Measurements from ENCODE around the gene SP3. TPM values are rescaled to one million over a fixed set of nuclear protein-coding genes. Genes with fewer than 3 reads are reported as not detected.

The SP3 gene
- total and polyA plus RNA-seq, 12 donors: 8.6 to 45.7 (median 40.7) TPM

- intact Hi-C loops (cut with DNase I): loop anchor here in 1 of 10 donors (5.0 kb wide), 1 partner anchor 42 kb away; the partner anchor contains the start of gene SP3
- 64 to 68% methylated on average over 3 of the region's 3 CpGs for WGBS, 2 donors
- TF ChIP-seq CTCF (IDR thresholded peaks at IDR 0.05): no peak
- H3K36me3 ChIP-seq: no peaks in the 10 kb centered on the region
- no peak overlapping the region for H3K4me3 ChIP-seq
- H3K27ac ChIP-seq: no peak overlapping the region
- H3K9me3 ChIP-seq: no peaks in the 10 kb centered on the region
- DNase-seq: no peak
- no peak for ATAC-seq
- peaks cover 3 to 72% (median 34%) of the 10 kb centered on the region in 9 donors for H3K4me1 ChIP-seq
- no peaks in the 10 kb centered on the region for H3K27me3 ChIP-seq
These were observed 44.5 kb upstream of the SP3 start for GRCh38 chr2:174009488-174010223.

GRCh38 chr2:174008720-174009119 lies 43.5 kb upstream of the SP3 start:
- no peak for TF ChIP-seq CTCF (IDR thresholded peaks at IDR 0.05)
- Histone ChIP-seq H3K9me3 (no peaks in the 10 kb centered on the region), H3K4me1 (peaks cover 3 to 68% (median 28%) of the 10 kb centered on the region in 9 donors)

GRCh38 chr2:174007010-174007409 lies 41.8 kb upstream of the SP3 start:
- no peak overlapping the region for H3K4me3 ChIP-seq
- H3K4me1 ChIP-seq: peaks cover 3 to 53% (median 25%) of the 10 kb centered on the region in 9 donors
- intact Hi-C loops (cut with DNase I): no loop called here
- H3K27me3 ChIP-seq: no peaks in the 10 kb centered on the region
- TF ChIP-seq CTCF (IDR thresholded peaks at IDR 0.05): no peak
- 75 to 77% methylated on average over 5 of the region's 5 CpGs for WGBS, 2 donors
- ATAC-seq (no peak), DNase-seq (no peak)
- H3K9me3 ChIP-seq: no peaks in the 10 kb centered on the region
- H3K36me3 ChIP-seq: no peaks in the 10 kb centered on the region
- H3K27ac ChIP-seq: peak overlapping the region in 1 of 10 donors; percentile 52

More at GRCh38 chr2:174008720-174009119, 43.5 kb upstream of the SP3 start:
- H3K36me3 ChIP-seq: no peaks in the 10 kb centered on the region
- DNase-seq: no peak
- peak overlapping the region in 1 of 10 donors; percentile 2 for H3K27ac ChIP-seq
- intact Hi-C loops (cut with DNase I): no loop called here
- H3K27me3 ChIP-seq: no peaks in the 10 kb centered on the region
- 92 to 94% methylated on average over 4 of the region's 4 CpGs for WGBS, 2 donors
- no peak overlapping the region for H3K4me3 ChIP-seq
- no peak for ATAC-seq

- no peaks in the 10 kb centered on the region for H3K9me3 ChIP-seq
- no peak for TF ChIP-seq CTCF (IDR thresholded peaks at IDR 0.05)
- H3K27me3 ChIP-seq: no peaks in the 10 kb centered on the region
- peaks cover 3 to 42% (median 17%) of the 10 kb centered on the region in 9 donors for H3K4me1 ChIP-seq
- no peaks in the 10 kb centered on the region for H3K36me3 ChIP-seq
- H3K27ac ChIP-seq: peak overlapping the region in 5 of 10 donors; percentile 22 to 74 (median 52)
- no peak overlapping the region for H3K4me3 ChIP-seq
- DNase-seq (no peak), ATAC-seq (no peak)
- intact Hi-C loops (cut with DNase I): no loop called here
- 90 to 93% methylated on average over 11 of the region's 11 CpGs for WGBS, 2 donors
These were observed 40.7 kb upstream of the SP3 start for GRCh38 chr2:174005801-174006419.

Measured in heart right ventricle (tissue), 16 donors.